ENCODE results near the gene CYP3A5.

CYP3A5 gene

GRCh38 chr7:99625961-99626360, 53.8 kb downstream of the CYP3A5 start:
- Histone ChIP-seq H3K27ac (ENCODE audit: extremely low read depth, low read depth, low read length) (no peak overlapping the region), H3K36me3 (ENCODE audit: control insufficient read depth in 2 of 2, insufficient read depth in 1 of 2, low read length in 2 of 2) (peaks cover 53 to 96% of the 10 kb centered on the region in 2 experiments), H3K4me3 (ENCODE audit: low read depth, low read length) (no peak overlapping the region), H3K4me1 (ENCODE audit: control insufficient read depth, insufficient read depth, low read length) (no peaks in the 10 kb centered on the region), H3K9me3 (ENCODE audit: control insufficient read depth, insufficient read depth, low read depth, low read length) (no peaks in the 10 kb centered on the region)
- no peak for TF ChIP-seq SALL2 (tag by site-specific recombination; IDR thresholded peaks at IDR 0.05; ENCODE audit: borderline replicate concordance)
- no peak for TF ChIP-seq ZNF555 (tag by site-specific recombination; conservative IDR thresholded peaks at IDR 0.05)
- TF ChIP-seq ZNF692 (tag by site-specific recombination; IDR thresholded peaks at IDR 0.05): no peak
- TF ChIP-seq ZNF266 (tag by site-specific recombination; IDR thresholded peaks at IDR 0.05; ENCODE audit: low read depth): no peak
- no peak for TF ChIP-seq ZNF155 (tag by site-specific recombination; IDR thresholded peaks at IDR 0.05)
- no peak for TF ChIP-seq MYNN (tag by site-specific recombination; IDR thresholded peaks at IDR 0.05; ENCODE audit: borderline replicate concordance)
- TF ChIP-seq HOXD13 (CRISPR knock-in tag; IDR thresholded peaks at IDR 0.05; ENCODE audit: borderline replicate concordance): no peak
- no peak for TF ChIP-seq GLI4 (tag by site-specific recombination; IDR thresholded peaks at IDR 0.05)
- no peak for TF ChIP-seq WT1 (tag by site-specific recombination; IDR thresholded peaks at IDR 0.05)
- no peak for TF ChIP-seq ZSCAN5A (tag by site-specific recombination; IDR thresholded peaks at IDR 0.05)
- TF ChIP-seq ZNF335 (tag by site-specific recombination; conservative IDR thresholded peaks at IDR 0.05): no peak
- no peak for TF ChIP-seq KLF7 (tag by site-specific recombination; IDR thresholded peaks at IDR 0.05; ENCODE audit: borderline replicate concordance)
- no peak for TF ChIP-seq ZNF610 (tag by site-specific recombination; IDR thresholded peaks at IDR 0.05; ENCODE audit: borderline replicate concordance)
- ChIA-PET CTCF (no interaction called here), POLR2A (no interaction called here)

- H3K4me1 ChIP-seq (ENCODE audit: control insufficient read depth, insufficient read depth, low read length): no peaks in the 10 kb centered on the region
- CTCF ChIA-PET: no interaction called here
- H3K36me3 ChIP-seq (ENCODE audit: control insufficient read depth in 2 of 2, insufficient read depth in 1 of 2, low read length in 2 of 2): peaks cover 57 to 98% of the 10 kb centered on the region in 2 experiments
- H3K27ac ChIP-seq (ENCODE audit: extremely low read depth, low read depth, low read length): no peak overlapping the region
- POLR2A ChIA-PET: no interaction called here
- no peak overlapping the region for H3K4me3 ChIP-seq (ENCODE audit: low read depth, low read length)
- no peaks in the 10 kb centered on the region for H3K9me3 ChIP-seq (ENCODE audit: control insufficient read depth, insufficient read depth, low read depth, low read length)
- TF ChIP-seq PRDM1 (tag by site-specific recombination; IDR thresholded peaks at IDR 0.05): no peak
- no peak for TF ChIP-seq SCRT1 (tag by site-specific recombination; IDR thresholded peaks at IDR 0.05; ENCODE audit: borderline replicate concordance)
- TF ChIP-seq ZNF148 (tag by site-specific recombination; IDR thresholded peaks at IDR 0.05; ENCODE audit: borderline replicate concordance): no peak
- TF ChIP-seq ZNF596 (tag by site-specific recombination; IDR thresholded peaks at IDR 0.05): no peak
- no peak for TF ChIP-seq KLF9 (tag by site-specific recombination; IDR thresholded peaks at IDR 0.05; ENCODE audit: low read depth)
- TF ChIP-seq ZNF175 (tag by site-specific recombination; IDR thresholded peaks at IDR 0.05): no peak
- TF ChIP-seq ZNF580 (tag by site-specific recombination; IDR thresholded peaks at IDR 0.05): no peak
- no peak for TF ChIP-seq ZNF404 (tag by site-specific recombination; IDR thresholded peaks at IDR 0.05)
- TF ChIP-seq SETDB1 (IDR thresholded peaks at IDR 0.05; ENCODE audit: insufficient read length, low read length): no peak
- TF ChIP-seq ZBTB44 (tag by site-specific recombination; IDR thresholded peaks at IDR 0.05): no peak
- TF ChIP-seq ZNF707 (tag by site-specific recombination; IDR thresholded peaks at IDR 0.05): no peak
- no peak for TF ChIP-seq ZNF280C (tag by site-specific recombination; IDR thresholded peaks at IDR 0.05)
Observed at GRCh38 chr7:99625321-99625720, 54.5 kb downstream of the CYP3A5 start.
